HG03159 (cell line): ENCODE data around the gene GNG13.
"Not testable (repeated sequence)": the region's sequence is repeated elsewhere in the genome, so short reads cannot be mapped to it uniquely, and the experiment has no call there.

Source experiments
- ATAC-seq: cut with Tn5 transposase; IDR thresholded peaks from one replicate; pipeline ENCODE4 v1.9.1; 2021; ENCODE audit warnings: mild to moderate bottlenecking, moderate library complexity; ENCODE audit not compliant: unreplicated experiment

Gene GNG13

DNA sequence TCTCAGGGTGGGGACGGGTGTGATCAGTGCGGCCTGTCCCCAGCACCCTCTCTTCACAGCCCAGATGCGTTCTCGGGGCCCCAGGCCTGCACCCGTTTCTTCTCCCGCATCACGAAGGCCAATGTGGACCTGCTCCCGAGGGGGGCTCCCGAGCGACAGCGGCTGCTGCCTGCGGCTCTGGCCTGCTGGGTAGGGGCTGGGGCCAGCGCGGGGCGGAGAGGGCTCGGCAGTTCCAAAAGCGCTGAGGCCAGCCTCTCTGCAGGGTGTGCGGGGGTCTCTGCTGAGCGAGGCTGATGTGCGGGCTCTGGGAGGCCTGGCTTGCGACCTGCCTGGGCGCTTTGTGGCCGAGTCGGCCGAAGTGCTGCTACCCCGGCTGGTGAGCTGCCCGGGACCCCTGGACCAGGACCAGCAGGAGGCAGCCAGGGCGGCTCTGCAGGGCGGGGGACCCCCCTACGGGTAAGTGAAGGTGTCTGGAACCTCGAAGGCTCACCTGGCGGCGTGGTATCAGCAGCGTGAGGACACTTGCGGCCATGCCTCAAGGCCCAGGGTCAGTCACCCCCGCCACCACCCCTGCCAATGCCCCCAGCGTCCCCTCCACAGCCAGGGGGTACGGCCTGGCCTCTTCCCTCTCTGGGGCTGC lies 35.6 kb downstream of the GNG13 start:
- ATAC-seq = no peak

DNA sequence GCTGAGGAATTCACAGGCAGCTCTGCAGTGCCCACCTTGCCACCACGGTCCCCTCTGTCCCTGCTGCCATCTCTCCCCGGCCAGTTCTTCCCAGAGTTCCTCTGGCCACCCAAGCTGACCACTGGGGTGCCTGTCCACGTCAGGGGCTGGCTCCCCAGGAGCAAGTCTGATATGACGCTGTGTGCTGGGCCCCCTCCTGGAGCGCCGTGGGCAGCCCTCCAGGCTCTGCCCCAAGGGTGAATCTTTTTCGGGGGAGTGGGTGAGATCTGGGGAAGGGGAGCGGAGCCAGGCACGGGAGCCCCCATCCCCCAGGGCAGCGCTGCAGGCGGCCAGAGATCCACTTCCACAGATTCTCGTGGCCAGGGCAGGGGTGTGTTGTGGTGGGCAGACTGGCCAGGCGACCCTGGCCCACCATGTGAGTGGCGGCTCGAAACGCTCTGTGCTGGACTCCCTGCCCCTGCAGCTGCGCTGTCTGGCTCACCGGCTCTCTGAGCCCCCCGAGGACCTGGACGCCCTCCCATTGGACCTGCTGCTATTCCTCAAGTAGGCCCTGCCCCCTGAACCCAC lies 36.3 kb downstream of the GNG13 start:
- no peak for ATAC-seq

DNA sequence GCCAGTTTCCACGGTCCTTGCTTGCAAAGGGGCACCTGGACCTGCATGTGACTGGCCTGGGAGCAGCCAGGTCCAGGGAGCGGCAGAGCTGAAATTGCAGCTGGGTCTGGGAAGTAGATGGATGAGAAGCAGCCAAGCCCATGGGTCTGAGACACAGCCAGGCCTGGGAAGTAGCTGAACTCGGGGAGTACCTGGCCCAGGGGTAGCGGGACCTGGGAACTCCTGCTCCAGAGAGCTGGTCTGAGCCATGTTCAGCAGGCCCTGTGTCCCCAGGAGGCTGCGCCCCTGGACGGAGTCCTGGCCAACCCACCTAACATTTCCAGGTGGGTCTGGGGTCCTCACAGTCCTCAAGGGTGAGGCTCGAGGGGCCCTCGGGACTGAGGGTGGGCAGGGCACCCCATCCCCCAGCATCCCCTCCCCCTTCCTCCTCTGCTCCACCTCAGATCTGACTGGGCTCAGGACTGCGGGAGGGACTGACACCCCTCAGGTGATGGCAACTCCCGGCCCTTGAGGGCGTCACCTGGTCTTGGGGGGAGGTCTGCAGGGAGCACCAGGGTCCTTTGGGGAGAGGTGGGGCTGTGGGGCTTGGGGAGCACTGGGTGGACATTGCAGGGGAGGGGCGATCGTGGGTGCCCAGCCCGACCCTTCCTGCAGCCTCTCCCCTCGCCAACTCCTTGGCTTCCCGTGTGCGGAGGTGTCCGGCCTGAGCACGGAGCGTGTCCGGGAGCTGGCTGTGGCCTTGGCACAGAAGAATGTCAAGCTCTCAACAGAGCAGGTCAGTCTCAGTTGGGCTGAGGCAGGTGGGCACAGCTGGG lies 37.0 kb downstream of the GNG13 start:
- ATAC-seq = no peak

DNA sequence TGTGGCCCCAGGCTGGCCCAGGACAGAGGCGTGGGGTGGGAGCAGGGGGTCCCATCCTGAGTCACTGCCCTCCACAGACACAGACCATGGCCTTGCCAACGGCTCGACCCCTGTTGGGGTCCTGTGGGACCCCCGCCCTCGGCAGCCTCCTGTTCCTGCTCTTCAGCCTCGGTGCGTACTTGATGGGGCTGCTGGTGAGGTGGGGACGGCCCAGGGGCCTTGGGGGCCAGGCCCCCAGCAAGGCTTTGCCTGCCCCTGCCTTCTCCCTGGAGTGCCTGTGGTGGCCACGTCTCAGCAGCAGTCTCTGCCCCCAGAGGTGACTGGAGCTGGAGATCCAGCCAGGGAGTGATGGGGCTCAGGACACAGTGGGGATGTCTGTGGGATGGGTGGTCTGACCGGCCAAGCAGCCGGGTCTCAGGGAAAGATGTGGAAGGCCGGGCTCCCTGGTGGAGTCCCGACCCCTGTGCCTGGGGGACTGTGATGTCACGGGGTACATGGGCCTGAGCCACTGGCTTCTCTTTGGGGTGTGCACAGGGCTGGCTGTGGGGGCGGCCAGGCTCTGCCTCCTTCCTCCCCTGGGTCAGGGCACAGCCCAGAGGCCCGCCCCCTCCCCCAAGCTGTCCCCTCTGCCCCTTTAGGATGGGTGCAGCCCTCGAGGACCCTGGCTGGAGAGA lies 37.8 kb downstream of the GNG13 start:
- no peak for ATAC-seq

DNA sequence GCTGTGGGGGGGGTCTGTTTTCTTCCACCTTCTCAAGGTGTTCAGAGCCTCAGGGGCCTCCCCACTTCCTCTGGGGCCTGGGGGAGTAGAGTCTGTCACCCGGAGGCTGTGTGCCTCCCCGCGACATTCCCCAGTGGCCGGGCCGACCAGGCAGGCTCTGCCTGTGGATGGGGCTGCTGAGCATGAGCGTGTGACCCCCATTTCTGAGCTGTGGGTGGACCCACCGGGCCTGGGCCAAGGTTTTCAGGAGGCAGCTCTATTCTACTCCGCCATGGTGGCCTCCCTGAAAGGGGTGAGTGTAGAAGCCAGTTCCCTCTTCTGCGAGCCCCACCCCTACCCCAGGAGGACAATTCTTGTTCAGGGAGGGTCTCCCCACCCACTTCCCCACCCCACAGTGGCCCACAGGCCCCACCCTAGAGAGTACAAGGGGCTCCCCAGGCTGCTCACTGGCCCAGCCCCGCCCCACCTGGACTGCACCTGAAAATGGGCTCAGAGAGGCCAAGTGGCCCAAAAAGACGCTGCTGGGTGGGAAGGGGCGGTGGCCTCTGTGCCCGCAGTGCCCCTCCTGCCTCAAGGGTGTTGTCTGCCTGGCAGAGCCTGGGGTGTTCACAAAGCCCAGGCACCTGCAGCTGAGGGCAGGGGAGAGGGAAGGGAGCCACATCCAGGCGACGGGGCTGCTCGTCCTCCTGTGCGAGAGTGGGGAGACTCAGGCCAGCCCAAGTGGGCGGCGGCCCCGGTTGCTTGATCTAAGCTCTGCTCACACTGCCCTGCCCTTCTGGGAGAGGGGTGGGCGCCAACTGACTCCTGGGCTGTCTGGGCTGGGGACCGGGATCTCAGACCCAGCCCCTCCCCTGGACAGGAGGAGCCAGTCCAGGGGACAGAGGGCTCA lies 38.7 kb downstream of the GNG13 start:
- no peak for ATAC-seq

DNA sequence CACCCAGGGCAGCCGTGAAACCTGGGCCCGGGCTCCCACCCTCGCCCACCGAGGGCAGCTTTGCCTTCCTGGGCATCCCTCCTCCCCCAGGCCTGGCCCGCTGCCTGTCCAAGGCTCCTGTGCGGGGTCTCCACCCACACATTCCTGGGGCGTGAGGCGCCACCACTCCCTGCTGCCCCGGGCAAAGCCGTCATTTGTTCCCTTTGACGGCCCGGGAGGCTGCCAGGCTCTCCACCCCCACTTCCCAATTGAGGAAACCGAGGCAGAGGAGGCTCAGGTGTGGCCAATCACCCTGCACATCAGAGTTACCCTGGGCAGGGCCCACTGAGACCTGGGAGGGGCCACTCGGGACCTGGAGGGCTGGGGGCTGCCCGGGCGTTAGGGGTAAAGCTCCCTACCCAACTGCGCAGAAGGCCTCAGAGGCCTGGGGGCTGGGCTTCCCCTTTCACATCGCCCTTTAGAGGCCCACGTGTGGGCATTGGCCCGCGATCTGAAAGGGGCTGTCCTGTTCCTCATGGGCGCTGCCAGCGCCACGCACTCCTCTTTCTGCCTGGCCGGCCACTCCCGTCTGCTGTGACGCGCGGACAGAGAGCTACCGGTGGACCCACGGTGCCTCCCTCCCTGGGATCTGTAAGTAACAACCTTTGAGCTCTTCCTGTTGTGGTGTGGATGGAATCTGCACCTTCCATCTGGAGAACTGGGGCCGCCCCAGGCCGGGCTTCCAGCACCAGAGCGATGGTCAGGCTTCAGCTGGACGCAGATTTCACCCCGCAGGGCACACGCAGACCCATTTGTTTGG lies 39.8 kb downstream of the GNG13 start, which contains the start of gene MSLN:
MSLN (plus strand) TSS at position 190 of the 799 bp plus-strand sequence. CDS start 1,947 bp downstream, outside the sequence.
- ATAC-seq = no peak

DNA sequence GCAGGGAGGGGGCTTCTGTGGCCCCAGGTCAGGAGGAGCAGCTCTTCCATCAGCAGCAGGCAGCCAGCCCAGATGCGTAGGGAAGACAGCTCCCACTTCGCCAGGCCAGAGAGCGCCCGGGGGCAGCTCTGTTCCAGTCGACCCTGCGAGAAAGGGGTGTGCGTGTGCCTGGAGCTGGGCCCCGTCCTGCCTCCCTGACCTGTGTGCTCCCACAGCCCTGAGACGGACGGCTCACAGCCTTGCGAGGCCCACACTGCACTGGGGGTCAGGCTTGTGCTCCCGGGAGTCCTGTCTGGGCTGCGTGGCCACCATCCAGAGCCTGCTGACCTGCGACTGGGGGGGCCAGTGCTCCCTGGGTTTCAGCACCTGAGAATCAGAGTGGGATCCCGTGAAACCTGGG lies 40.5 kb downstream of the GNG13 start:
- ATAC-seq = no peak

DNA sequence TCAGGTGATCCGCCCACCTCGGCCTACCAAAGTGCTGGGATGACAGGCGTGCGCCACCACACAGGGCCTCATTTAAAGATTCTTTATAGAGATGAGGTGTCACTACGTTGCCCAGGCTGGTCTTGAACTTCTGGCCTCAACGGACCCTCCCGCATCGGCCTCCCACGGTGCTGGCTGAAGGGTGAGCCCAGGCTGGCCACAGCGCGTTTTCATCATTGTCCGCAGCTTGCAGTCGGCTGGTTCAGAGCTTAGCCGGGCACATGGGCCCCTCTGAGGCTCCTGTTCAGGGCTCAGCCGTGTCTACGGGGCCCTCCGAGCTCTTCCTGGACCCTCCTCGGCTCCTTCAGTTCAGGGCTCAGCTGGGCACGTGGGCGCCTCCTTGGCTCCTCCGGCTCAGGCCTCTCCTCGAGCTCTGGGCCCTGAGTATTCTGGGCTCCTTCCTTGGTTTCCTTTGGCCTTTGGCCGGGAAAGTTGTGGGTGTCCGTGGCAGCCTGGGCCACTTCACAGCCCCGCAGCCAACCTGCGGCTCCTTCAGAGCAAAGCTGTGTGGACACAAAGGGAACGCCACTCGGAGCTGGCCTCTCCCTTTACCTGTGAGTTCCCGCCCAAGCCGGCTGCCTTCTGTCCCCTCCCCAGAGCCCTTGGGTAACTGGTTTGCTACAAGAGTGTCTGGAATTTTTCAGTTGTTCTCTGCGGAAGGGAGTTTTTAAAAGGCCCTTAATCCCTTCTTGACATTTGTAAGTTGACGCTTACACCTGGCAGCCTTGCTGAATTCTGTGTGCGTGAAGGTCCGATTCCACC lies 41.2 kb downstream of the GNG13 start:
- no peak for ATAC-seq

DNA sequence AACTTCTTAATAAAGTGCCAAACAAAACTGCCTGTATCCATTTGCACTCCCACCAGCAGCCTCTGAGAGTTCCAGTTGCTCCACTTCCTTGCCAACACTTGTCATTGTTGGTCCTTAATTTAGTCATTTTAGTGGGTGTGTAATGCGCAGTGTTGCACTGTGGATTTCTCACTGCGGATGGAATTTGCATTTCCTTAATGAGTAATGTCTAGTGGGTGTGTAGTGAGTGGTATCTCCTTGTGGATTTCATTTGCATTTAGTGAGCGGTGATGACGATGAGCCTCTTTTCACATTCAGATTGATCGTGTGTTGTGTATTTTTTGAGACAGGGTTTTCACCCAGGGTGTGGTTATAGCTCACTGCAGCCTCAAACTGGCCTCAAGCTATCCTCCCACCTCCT lies 44.1 kb downstream of the GNG13 start:
- ATAC-seq = no peak

DNA sequence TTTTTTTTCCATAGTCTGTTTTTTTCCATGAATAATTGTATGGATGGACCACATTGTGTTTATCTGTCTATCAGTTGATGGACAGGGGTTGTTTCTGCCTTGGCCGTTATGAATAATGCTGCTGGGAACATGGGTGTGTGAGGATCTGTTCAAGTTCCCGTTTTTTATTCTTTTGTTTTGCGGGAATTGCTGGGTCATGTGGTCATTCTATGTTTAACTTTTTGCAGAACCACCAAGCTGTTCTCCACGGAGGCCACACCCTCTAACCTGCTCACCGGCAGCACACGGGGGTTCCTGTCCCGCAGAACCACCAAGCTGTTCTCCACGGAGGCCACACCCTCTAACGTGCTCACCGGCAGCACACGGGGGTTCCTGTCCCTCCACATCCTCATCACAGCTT lies 45.9 kb downstream of the GNG13 start:
- ATAC-seq = no peak

DNA sequence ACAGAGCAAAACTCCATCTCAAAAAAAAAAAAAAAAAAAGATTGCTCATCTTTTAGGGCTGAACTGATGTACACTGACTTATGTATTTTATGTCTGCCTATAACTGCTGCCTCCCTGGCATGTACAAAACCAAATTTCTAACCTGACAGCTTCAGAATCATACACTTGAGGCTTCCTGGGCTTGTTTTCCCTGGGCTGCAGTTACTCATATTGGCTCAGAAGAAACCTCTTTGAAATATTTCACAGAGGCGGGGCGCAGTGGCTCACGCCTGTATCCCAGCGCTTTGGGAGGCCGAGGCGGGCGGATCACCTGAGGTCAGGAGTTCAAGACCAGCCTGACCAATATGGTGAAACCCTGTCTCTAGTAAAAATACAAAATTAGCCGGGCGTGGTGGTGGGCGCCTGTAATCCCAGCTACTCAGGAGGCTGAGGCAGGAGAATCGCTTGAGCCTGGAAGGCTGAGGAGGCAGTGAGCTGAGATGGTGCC lies 46.4 kb downstream of the GNG13 start:
- not testable (repeated sequence) for ATAC-seq

DNA sequence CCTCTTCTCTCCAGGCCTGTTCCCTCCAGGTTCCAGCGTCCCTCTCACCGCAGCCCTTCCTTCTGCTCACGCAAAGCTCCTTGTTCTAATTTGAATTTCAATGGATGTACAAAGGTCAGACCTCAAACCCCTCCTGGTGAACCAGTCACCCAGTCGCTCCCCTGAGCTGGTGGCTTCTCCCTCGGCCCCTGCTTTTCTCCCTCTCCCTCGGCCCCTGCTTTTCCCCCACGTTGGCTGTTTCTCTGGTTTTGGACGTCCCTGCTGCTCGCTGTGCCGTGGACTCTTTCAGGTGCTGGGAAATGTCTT lies 48.6 kb downstream of the GNG13 start:
- no peak for ATAC-seq

DNA sequence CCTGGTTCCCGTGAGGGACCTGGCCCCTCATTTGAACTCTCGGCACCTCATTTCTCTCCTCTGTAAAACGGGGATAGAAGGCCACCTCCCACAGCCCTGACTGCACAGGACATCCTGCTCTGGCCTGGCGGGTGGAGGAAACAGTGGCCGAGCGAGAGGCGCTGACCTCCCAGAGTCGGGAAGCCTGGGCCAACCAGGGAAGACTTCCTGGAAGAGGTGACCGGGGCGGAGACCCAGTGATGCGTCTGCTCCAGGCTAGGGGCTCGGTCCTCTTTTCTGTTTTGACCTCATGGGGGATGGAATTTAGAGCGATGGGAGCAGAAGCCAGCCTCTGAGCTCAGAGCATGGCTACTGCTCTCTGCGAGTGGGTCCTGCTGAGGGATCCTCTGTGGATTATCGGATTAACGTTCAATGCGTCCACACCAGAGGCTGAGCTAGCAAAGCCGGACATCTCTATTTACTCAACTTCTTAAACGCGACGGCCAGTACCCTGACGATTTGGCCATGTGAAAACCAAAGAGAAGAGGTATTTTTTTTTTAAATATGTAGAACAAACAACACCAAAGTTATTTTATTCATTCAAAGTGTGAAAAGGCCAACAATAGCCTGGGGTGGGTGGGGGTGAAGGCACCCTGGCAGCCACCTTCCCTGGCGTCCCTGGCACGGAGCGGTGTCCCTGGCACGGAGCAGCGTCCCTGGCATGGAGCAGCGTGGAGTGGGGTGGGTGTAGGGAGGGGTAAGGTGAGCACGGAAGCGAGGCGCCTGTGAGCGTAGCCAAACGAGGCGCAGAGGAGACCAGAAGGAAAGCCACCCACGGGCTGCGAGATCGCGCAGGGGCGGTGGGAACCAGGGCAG lies 49.2 kb downstream of the GNG13 start:
- no peak for ATAC-seq

DNA sequence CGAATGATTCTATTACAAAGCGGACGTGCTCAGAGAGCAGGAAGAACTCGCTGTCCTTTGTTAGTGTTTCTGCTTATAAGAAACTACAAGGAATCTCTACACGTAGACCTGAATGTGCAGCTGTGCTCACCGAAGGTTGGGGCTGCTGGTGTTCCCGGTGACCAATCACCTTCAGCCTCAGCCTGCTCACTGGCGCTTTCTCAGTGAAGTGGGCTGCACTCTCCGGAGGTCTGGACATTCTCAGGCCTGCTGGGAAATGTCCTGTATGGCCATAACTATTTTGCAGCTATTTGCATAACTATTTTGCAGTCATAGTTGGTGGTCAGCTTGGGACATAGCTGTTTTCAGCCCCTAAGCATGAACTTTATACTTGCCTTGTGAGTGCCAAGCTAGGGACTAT lies 50.0 kb downstream of the GNG13 start:
- no peak for ATAC-seq

DNA sequence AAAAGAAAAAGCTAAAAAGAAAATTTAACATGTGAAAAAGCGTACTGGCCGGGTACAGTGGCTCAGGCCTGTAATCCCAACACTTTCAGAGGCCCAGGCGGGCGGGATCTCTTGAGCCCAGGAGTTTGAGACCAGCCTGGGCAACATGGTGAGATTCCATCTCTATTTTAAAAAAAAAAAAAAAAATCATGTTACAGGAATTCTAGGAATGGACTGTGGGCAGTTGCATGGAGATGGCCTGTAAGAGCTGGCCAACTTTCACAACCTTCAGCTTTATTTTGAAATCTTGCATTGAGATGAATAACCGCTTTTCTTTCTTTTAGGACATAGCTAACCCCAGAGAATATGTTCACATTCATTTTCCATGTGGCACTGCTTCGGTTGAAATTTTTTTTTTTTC lies 51.5 kb downstream of the GNG13 start:
- no peak for ATAC-seq
